Activated B cell treated with CpG ODN at 0.5 μM for 24 hours (primary cell): ENCODE measurements around the gene EEF2K. TPM values are rescaled to one million over a fixed set of nuclear protein-coding genes. Genes with fewer than 3 reads are reported as not detected.

Source experiments
- ATAC-seq: fragments of 200-7000 bp; cut with Tn5 transposase; one replicate; pipeline ENCODE4 v1.10.0; 2021; ENCODE audit warnings: low read depth, mild to moderate bottlenecking, moderate library complexity
- CTCF ChIA-PET: fragments of 350-600 bp; sonication (Branson Sonifier 250); formaldehyde crosslinking; loops from one replicate; lab custom pipeline; 2021; ENCODE audit warnings: antibody characterized with exemption; lab: Charles Lee
- POLR2A ChIA-PET: fragments of 350-600 bp; sonication (Branson Sonifier 250); formaldehyde crosslinking; loops from one replicate; lab custom pipeline; 2021; ENCODE audit warnings: antibody characterized with exemption; lab: Charles Lee
- DNase-seq: peaks from one replicate; pipeline ENCODE4 v3.0.0; 2022
- H3K27ac Mint-ChIP-seq: one replicate; pipeline ENCODE4 v1.8.0; 2020; ENCODE audit warnings: mixed read lengths
- H3K27me3 Mint-ChIP-seq: one replicate; pipeline ENCODE4 v1.8.0; 2021; ENCODE audit warnings: mixed read lengths
- H3K36me3 Mint-ChIP-seq: one replicate; pipeline ENCODE4 v1.8.0; 2021; ENCODE audit warnings: low read depth, mixed read lengths
- H3K4me1 Mint-ChIP-seq: one replicate; pipeline ENCODE4 v1.8.0; 2021; ENCODE audit warnings: mixed read lengths
- H3K4me3 Mint-ChIP-seq: one replicate; pipeline ENCODE4 v1.8.0; 2020; ENCODE audit warnings: mild to moderate bottlenecking, mixed read lengths
- H3K9me3 Mint-ChIP-seq: one replicate; pipeline ENCODE4 v1.8.0; 2020; ENCODE audit warnings: mixed read lengths
- intact Hi-C: fragments of 100-400 bp; cut with micrococcal nuclease; formaldehyde crosslinking; loops from one replicate; pipeline ENCODE4 v1.15.1; 2024
- total RNA-seq: library from RNA; stranded (reverse); gene quantifications from 2 replicates; pipeline ENCODE4 v1.2.3, GENCODE V29; 2022
- TF ChIP-seq, protein P1 (sequence below): fragments of 200-600 bp; IDR thresholded peaks from one replicate; pipeline ENCODE4 v1.8.0; 2022; ENCODE audit warnings: antibody characterized with exemption, mild to moderate bottlenecking

Gene EEF2K
- total RNA-seq, 1 donor from 2014 or later: 29.7 TPM

DNA sequence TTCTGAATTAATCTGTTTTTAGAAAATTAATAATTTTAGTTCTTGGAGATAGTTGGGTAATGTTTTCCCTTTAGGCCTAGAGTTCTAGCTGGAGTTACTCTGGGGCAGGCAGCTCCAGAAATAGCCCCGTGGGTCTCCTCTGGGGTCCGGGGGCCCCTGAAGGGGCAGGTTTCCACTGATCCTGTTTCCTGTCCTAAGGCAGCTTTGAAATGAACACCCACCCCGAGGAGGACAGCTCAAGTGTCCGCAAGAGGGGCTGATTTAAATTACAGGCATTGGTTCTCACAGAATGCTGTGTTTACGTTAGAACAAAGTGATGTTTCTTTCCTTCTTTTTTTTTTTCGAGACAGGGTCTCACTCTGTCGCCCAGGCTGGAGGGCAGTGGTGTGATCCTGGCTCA lies 23.8 kb downstream of the EEF2K start:
- Mint-ChIP-seq H3K9me3 (no peaks in the 10 kb centered on the region), H3K27me3 (no peaks in the 10 kb centered on the region), H3K27ac (no peak overlapping the region), H3K36me3 (peaks cover 30% of the 10 kb centered on the region), H3K4me1 (no peaks in the 10 kb centered on the region), H3K4me3 (no peak overlapping the region)
- DNase-seq (no peak), ATAC-seq (no peak)
- CTCF ChIA-PET: no interaction called here
- intact Hi-C loops: no loop called here
- TF ChIP-seq, protein P1, sequence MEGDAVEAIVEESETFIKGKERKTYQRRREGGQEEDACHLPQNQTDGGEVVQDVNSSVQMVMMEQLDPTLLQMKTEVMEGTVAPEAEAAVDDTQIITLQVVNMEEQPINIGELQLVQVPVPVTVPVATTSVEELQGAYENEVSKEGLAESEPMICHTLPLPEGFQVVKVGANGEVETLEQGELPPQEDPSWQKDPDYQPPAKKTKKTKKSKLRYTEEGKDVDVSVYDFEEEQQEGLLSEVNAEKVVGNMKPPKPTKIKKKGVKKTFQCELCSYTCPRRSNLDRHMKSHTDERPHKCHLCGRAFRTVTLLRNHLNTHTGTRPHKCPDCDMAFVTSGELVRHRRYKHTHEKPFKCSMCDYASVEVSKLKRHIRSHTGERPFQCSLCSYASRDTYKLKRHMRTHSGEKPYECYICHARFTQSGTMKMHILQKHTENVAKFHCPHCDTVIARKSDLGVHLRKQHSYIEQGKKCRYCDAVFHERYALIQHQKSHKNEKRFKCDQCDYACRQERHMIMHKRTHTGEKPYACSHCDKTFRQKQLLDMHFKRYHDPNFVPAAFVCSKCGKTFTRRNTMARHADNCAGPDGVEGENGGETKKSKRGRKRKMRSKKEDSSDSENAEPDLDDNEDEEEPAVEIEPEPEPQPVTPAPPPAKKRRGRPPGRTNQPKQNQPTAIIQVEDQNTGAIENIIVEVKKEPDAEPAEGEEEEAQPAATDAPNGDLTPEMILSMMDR: no peak
- POLR2A ChIA-PET: no interaction called here

DNA sequence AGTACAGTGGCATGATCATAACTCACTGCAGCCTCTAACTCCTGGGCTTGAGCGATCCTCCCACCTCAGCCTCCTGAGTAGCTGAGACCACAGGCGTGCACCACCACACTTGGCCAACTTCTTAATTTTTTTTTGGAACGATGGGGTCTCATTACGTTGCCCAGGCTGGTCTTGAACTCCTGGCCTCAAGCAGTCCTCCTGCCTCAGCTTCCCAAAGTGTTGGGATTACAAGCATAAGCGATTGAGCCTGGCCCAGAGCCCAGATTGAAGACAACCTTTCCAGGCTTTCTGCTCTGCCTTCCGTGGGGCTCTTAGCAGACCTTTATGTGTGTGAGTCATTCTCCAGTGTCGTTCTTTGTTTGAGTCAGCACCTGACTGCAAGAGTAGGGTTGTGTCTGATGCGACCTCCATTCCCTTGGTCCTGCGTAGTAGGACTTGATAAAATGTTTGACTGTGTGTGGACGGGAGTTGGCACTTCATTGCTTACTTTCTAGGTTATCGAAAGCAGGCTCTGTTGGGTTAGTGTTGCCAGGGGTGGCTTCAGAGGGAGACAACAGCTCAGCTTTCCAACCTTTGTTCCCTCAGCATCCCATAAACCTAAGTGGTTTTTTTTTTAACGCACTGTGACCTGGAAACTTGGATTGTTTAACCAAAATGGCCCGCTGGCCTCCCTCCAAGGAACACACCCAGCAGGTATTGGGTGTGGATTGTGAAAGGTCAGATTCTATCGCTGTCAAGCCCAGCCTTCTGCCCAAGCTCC lies 26.4 kb downstream of the EEF2K start:
- ATAC-seq: no peak
- H3K27ac Mint-ChIP-seq: no peak overlapping the region
- H3K4me3 Mint-ChIP-seq: no peak overlapping the region
- TF ChIP-seq, protein P1: no peak
- H3K36me3 Mint-ChIP-seq: peaks cover 31% of the 10 kb centered on the region
- intact Hi-C loops: no loop called here
- no peaks in the 10 kb centered on the region for H3K4me1 Mint-ChIP-seq
- DNase-seq: no peak
- CTCF ChIA-PET: interaction anchor here (0.7 kb wide), 1 partner anchor 24 kb away, joined by 3 read pairs; no protein-coding TSS in a partner anchor
- no peaks in the 10 kb centered on the region for H3K9me3 Mint-ChIP-seq
- H3K27me3 Mint-ChIP-seq: no peaks in the 10 kb centered on the region
- POLR2A ChIA-PET: no interaction called here

DNA sequence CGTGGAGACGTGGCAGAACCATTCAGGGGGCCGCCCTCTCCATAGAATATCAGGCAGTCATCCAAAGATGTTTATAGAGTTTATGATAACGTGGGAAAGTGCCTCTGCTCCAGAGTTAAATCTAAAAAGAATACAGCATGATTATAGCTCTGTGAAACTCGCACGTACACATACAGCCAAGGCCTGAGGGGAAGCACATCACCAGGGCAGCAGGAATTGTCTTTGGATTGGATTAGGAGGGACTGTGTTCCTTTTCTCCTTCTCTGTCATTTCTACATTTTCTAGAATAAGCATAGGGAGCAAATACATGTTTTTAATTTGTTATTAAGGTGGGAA lies 26.9 kb downstream of the EEF2K start:
- POLR2A ChIA-PET: no interaction called here
- H3K27me3 Mint-ChIP-seq: no peaks in the 10 kb centered on the region
- CTCF ChIA-PET: no interaction called here
- H3K27ac Mint-ChIP-seq: no peak overlapping the region
- TF ChIP-seq, protein P1: no peak
- DNase-seq (no peak), ATAC-seq (no peak)
- no peak overlapping the region for H3K4me3 Mint-ChIP-seq
- peaks cover 30% of the 10 kb centered on the region for H3K36me3 Mint-ChIP-seq
- intact Hi-C loops: no loop called here
- H3K4me1 Mint-ChIP-seq: no peaks in the 10 kb centered on the region
- H3K9me3 Mint-ChIP-seq: no peaks in the 10 kb centered on the region

DNA sequence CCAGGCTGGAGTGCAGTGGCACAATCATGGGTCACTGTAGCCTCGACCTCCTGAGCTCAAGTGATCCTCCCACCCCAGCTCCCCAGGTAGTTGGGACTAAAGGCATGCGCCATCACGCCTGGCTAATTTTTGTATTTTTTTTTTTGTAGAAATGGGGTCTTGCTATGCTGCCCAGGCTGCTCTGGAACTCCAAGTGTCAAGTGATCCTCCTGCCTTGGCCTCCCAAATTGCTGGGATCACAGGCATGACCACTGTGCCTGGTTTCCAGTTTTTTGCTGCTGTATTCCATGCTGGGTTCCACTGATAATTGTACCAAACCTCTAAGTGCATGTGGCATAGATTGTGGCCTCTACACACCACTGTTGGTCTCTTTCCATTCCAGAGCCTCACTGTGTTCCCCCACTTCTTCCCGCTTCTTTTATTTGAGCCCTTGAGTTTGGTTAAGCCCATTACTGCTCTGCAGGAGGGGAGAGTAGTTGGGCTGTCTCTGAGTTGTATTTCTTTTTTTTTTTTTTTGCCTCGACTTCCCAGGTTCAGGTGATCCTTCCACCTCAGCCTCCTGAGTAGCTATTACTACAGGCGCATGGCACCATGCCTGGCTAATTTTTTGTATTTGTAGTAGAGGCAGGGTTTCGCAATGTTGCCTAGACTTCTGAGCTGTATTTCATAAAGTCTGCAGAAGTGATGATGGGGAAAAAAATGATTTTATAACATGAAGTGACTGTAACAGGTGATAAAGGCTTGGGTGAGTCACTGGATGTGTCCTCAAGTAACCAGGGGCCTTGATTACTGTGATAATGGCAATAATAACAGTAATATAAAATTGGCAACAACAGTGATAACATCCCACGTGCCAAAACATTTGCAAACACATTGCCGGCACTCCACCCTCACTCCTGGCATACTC lies 30.0 kb downstream of the EEF2K start:
- ChIA-PET POLR2A (interaction anchor here (0.6 kb wide), 2 partner anchors 11 to 36 kb away, joined by 4 to 6 read pairs; no protein-coding TSS in a partner anchor), CTCF (no interaction called here)
- DNase-seq: no peak
- TF ChIP-seq, protein P1: no peak
- Mint-ChIP-seq H3K27me3 (no peaks in the 10 kb centered on the region), H3K9me3 (no peaks in the 10 kb centered on the region), H3K27ac (no peak overlapping the region), H3K36me3 (peaks cover 12% of the 10 kb centered on the region), H3K4me1 (peaks cover 16% of the 10 kb centered on the region), H3K4me3 (no peak overlapping the region)
- ATAC-seq: no peak
- intact Hi-C loops: no loop called here

DNA sequence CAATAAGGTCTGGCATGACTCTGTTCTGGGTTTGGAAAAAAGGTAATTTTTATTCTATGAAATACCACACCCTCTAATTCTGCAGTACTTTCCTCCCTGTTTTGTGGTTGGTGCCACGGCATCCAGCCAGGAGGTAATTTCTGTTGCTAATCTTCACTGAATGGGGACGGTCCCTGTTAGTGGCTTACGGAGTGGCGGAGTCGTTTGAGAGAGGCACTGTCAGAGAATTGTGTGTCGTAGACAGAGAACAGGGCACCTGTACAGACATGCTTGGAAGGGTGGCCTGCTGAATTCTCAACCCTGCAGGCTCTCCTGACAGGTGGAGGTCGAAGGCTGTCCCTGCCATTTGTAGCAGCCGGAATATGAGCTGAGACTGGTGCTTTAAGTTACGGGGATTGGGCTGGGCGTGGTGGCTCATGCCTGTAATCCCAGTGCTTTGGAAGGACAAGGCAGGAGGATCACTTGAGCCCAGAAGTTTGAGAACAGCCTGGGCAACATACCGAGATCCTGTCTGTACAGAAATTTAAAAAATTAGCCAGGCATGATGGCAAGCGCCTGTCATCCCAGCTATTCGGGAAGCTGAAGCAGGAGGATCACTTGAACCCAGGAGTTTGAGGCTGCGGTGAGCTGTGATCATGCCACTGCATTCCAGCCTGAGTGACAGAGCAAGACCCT lies 33.2 kb downstream of the EEF2K start:
- Mint-ChIP-seq H3K36me3 (peaks cover 8% of the 10 kb centered on the region), H3K9me3 (no peaks in the 10 kb centered on the region), H3K4me3 (no peak overlapping the region), H3K27ac (no peak overlapping the region), H3K4me1 (peaks cover 20% of the 10 kb centered on the region), H3K27me3 (no peaks in the 10 kb centered on the region)
- ChIA-PET POLR2A (no interaction called here), CTCF (no interaction called here)
- ATAC-seq: no peak
- TF ChIP-seq, protein P1: no peak
- DNase-seq: no peak
- intact Hi-C loops: no loop called here
